PC-3 (cell line): ENCODE measurements around the gene ANKRD62.

ENCODE experiments used
- EZH2 ChIP-seq: fragments of 300-600 bp; sonication (generic); IDR thresholded peaks from one replicate; pipeline ENCODE4 v1.6.1; 2017; ENCODE audit warnings: antibody characterized with exemption, mild to moderate bottlenecking, low read length; ENCODE audit not compliant: unreplicated experiment
- TF ChIP-seq, protein P1 (sequence below): fragments of 300-600 bp; sonication (generic); conservative IDR thresholded peaks from 2 replicates; pipeline ENCODE4 v1.5.1; 2017; ENCODE audit warnings: antibody characterized with exemption, low read depth, mild to moderate bottlenecking, low read length

DNA sequence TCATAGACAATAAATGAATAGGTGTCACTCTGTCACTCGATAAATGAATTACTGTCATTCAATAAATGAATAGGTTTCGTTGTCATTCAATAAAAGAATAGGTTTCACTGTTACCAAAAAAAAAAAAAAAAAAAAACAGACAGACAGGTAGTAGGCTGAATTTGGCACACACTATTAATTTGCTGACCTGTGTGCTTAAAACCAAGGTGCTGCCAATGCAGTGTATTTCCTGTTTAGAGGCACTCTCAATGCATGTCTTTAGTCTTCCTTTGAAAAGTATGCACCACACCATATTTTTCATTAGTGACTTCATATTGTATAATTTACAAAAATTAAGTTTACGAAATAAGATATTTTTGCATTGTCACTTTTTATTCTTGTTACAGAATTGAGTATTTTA, 16.2 kb downstream of the ANKRD62 start:
- TF ChIP-seq, protein P1, sequence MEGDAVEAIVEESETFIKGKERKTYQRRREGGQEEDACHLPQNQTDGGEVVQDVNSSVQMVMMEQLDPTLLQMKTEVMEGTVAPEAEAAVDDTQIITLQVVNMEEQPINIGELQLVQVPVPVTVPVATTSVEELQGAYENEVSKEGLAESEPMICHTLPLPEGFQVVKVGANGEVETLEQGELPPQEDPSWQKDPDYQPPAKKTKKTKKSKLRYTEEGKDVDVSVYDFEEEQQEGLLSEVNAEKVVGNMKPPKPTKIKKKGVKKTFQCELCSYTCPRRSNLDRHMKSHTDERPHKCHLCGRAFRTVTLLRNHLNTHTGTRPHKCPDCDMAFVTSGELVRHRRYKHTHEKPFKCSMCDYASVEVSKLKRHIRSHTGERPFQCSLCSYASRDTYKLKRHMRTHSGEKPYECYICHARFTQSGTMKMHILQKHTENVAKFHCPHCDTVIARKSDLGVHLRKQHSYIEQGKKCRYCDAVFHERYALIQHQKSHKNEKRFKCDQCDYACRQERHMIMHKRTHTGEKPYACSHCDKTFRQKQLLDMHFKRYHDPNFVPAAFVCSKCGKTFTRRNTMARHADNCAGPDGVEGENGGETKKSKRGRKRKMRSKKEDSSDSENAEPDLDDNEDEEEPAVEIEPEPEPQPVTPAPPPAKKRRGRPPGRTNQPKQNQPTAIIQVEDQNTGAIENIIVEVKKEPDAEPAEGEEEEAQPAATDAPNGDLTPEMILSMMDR = no peak
- TF ChIP-seq EZH2 = no peak
